ENCODE data around the gene GABBR2.

The GABBR2 gene

GRCh38 chr9:98450496-98450895 is 258.2 kb downstream of the GABBR2 start:
- TF ChIP-seq REST (IDR thresholded peaks at IDR 0.05; ENCODE audit: low read depth) (no peak), CREB1 (IDR thresholded peaks at IDR 0.05; ENCODE audit: low read depth) (no peak), ZBTB7A (IDR thresholded peaks at IDR 0.05; ENCODE audit: low read depth) (no peak), TCF12 (IDR thresholded peaks at IDR 0.05; ENCODE audit: low read depth) (no peak), RAD21 (IDR thresholded peaks at IDR 0.05; ENCODE audit: low read depth) (no peak), USF1 (IDR thresholded peaks at IDR 0.05) (no peak), YY1 (IDR thresholded peaks at IDR 0.05; ENCODE audit: low read depth) (no peak), TEAD4 (IDR thresholded peaks at IDR 0.05) (no peak), EGR1 (IDR thresholded peaks at IDR 0.05) (no peak), CEBPB (IDR thresholded peaks at IDR 0.05) (no peak), TAF1 (IDR thresholded peaks at IDR 0.05; ENCODE audit: low read depth) (no peak)

GRCh38 chr9:98449871-98450270 is 258.9 kb downstream of the GABBR2 start:
- TF ChIP-seq ZBTB7A (IDR thresholded peaks at IDR 0.05; ENCODE audit: low read depth): no peak
- no peak for TF ChIP-seq TCF12 (IDR thresholded peaks at IDR 0.05; ENCODE audit: low read depth)
- no peak for TF ChIP-seq FOXM1 (IDR thresholded peaks at IDR 0.05; ENCODE audit: borderline replicate concordance, low read depth)
- no peak for TF ChIP-seq EP300 (IDR thresholded peaks at IDR 0.05; ENCODE audit: borderline replicate concordance)
- no peak for TF ChIP-seq YY1 (IDR thresholded peaks at IDR 0.05; ENCODE audit: low read depth)
- TF ChIP-seq TAF1 (IDR thresholded peaks at IDR 0.05; ENCODE audit: low read depth): no peak
- no peak for TF ChIP-seq RAD21 (IDR thresholded peaks at IDR 0.05; ENCODE audit: low read depth)
- TF ChIP-seq REST (IDR thresholded peaks at IDR 0.05; ENCODE audit: low read depth): no peak
- TF ChIP-seq USF1 (IDR thresholded peaks at IDR 0.05): no peak

- TF ChIP-seq TEAD4 (IDR thresholded peaks at IDR 0.05) (no peak), USF1 (IDR thresholded peaks at IDR 0.05) (no peak), REST (IDR thresholded peaks at IDR 0.05; ENCODE audit: low read depth) (no peak), CEBPB (IDR thresholded peaks at IDR 0.05) (no peak), ZBTB7A (IDR thresholded peaks at IDR 0.05; ENCODE audit: low read depth) (no peak), EGR1 (IDR thresholded peaks at IDR 0.05) (no peak), TAF1 (IDR thresholded peaks at IDR 0.05; ENCODE audit: low read depth) (no peak), YY1 (IDR thresholded peaks at IDR 0.05; ENCODE audit: low read depth) (no peak), CREB1 (IDR thresholded peaks at IDR 0.05; ENCODE audit: low read depth) (no peak), TCF12 (IDR thresholded peaks at IDR 0.05; ENCODE audit: low read depth) (no peak), RAD21 (IDR thresholded peaks at IDR 0.05; ENCODE audit: low read depth) (no peak), MAX (IDR thresholded peaks at IDR 0.05) (no peak), FOXM1 (IDR thresholded peaks at IDR 0.05; ENCODE audit: borderline replicate concordance, low read depth) (no peak), EP300 (IDR thresholded peaks at IDR 0.05; ENCODE audit: borderline replicate concordance) (no peak), NFIC (IDR thresholded peaks at IDR 0.05) (no peak)
Measured at GRCh38 chr9:98445576-98445975, 263.2 kb downstream of the GABBR2 start.

- TF ChIP-seq CEBPB (IDR thresholded peaks at IDR 0.05) (no peak), TAF1 (IDR thresholded peaks at IDR 0.05; ENCODE audit: low read depth) (no peak), TCF12 (IDR thresholded peaks at IDR 0.05; ENCODE audit: low read depth) (no peak), EP300 (IDR thresholded peaks at IDR 0.05; ENCODE audit: borderline replicate concordance) (no peak), EGR1 (IDR thresholded peaks at IDR 0.05) (no peak), REST (IDR thresholded peaks at IDR 0.05; ENCODE audit: low read depth) (no peak), ZBTB7A (IDR thresholded peaks at IDR 0.05; ENCODE audit: low read depth) (no peak), RAD21 (IDR thresholded peaks at IDR 0.05; ENCODE audit: low read depth) (no peak), MAX (IDR thresholded peaks at IDR 0.05) (no peak), YY1 (IDR thresholded peaks at IDR 0.05; ENCODE audit: low read depth) (no peak), CREB1 (IDR thresholded peaks at IDR 0.05; ENCODE audit: low read depth) (no peak), USF1 (IDR thresholded peaks at IDR 0.05) (no peak), NFIC (IDR thresholded peaks at IDR 0.05) (no peak), TEAD4 (IDR thresholded peaks at IDR 0.05) (no peak), FOXM1 (IDR thresholded peaks at IDR 0.05; ENCODE audit: borderline replicate concordance, low read depth) (no peak)
Measured at GRCh38 chr9:98444601-98445000, 264.1 kb downstream of the GABBR2 start.
